Stimulated activated naive CD8-positive, alpha-beta T cell treated with anti-CD3 and anti-CD28 coated beads, Interleukin-15, Interleukin-2, amounts not matched to agents 100 ng/mL and 50 ng/mL, for 24 hours (primary cell): Measurements from ENCODE around the gene CAMTA1.

Source experiments
- H3K27ac Mint-ChIP-seq: one replicate; pipeline ENCODE4 v1.8.0; 2021; ENCODE audit warnings: mild to moderate bottlenecking, mixed read lengths
- H3K27me3 Mint-ChIP-seq: one replicate; pipeline ENCODE4 v1.8.0; 2021; ENCODE audit warnings: mixed read lengths
- H3K36me3 Mint-ChIP-seq: one replicate; pipeline ENCODE4 v1.8.0; 2021; ENCODE audit warnings: low read depth, mixed read lengths
- H3K4me1 Mint-ChIP-seq: one replicate; pipeline ENCODE4 v1.8.0; 2021; ENCODE audit warnings: low read depth, mixed read lengths
- H3K4me3 Mint-ChIP-seq: one replicate; pipeline ENCODE4 v1.8.0; 2021; ENCODE audit warnings: mild to moderate bottlenecking, mixed read lengths
- H3K9me3 Mint-ChIP-seq: one replicate; pipeline ENCODE4 v1.8.0; 2021; ENCODE audit warnings: mixed read lengths

CAMTA1 gene

DNA sequence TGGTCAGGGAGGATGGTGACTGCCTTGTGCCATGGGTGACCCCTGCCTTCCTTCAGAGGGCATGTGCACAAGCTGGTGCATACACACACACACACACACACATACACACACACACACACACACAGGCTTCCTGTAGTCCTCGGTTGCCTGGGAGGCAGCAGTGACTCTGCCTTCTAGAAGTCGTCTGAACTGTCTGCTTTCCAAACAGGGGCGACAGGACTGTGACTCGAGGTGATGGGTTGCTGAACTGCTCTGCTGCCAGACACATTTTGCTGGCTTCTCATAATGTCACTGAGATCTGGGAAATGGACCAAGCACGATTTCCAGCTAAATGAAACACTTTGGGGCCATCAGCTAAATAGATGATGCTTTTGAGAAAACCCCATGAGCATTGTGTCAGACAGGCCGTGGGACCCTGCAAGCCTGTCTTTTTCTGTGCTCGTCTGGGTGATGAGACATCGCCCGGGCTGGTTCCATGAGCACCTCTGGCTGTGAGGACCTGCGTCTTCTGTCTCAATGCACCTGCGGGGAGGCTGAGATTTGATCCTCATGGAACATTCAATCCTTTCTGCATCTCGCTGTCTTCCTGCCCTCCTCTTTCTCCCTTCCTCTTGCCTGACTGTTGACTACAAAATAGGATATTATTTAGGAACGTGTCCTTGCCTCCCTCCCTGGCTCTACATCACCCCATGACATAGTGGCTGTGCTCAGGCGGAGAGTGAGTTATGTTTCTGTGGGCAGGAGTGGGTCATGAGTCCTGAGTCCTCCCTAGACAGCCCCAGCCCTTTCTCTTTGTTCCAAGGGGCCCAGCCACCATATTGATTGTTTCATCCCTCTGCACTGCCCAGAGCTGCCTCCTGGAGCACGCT lies 436.8 kb downstream of the CAMTA1 start:
- no peak overlapping the region for H3K4me3 Mint-ChIP-seq
- H3K36me3 Mint-ChIP-seq: no peaks in the 10 kb centered on the region
- no peaks in the 10 kb centered on the region for H3K4me1 Mint-ChIP-seq
- H3K27ac Mint-ChIP-seq: no peak overlapping the region
- H3K9me3 Mint-ChIP-seq: no peaks in the 10 kb centered on the region
- H3K27me3 Mint-ChIP-seq: peaks cover 10% of the 10 kb centered on the region

DNA sequence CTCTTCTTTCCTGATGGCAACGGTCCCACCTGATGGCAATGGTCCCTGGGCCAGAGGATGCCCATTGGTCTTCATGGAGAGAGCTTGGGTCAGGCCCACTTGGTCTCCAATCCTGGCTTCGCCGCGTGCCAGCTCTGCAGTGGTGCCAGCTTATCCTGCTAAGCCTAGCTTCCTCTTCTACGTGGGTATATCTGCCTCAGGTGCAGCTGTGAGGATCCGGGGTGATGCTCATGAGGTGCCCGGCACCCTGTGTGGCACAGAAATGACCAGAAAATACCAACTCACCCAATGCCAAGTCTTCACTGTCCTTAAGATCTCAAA lies 437.4 kb downstream of the CAMTA1 start:
- Mint-ChIP-seq H3K4me3 (no peak overlapping the region), H3K4me1 (no peaks in the 10 kb centered on the region), H3K36me3 (no peaks in the 10 kb centered on the region), H3K9me3 (no peaks in the 10 kb centered on the region), H3K27ac (no peak overlapping the region), H3K27me3 (peaks cover 9% of the 10 kb centered on the region)

DNA sequence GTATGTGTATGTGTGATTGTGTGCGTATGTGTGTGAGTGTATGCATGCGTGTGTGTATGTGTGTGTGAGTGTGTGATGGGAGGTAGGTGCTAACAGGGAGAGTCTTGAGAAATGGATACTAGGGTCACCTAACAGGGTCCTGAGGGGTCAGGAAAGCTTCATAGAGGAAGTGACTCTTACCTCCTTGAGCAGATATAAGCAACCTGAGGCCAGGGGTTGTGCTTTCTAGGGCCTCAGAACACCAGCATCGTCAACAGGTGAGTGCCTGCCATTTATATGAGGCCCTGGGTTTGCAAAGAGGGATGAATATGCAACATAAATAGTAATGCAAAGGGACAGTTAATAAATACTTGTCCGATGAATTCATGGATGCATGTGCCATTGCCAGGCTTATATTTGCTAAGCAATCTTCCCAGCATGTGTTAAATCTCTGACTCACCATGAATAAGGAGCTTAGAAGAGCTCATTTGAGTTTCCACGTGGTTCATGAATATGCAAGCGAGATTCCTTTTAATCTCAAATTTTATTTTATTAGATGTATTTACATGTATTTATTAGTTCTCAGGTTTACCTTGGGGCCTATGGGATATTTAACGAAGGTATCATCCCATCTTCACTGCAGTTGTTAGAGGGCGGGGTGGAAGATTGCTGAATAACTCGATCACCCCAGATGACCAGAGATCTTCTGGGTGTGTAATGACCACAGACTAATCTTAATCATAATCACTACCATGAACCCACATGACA lies 438.3 kb downstream of the CAMTA1 start:
- no peak overlapping the region for H3K27ac Mint-ChIP-seq
- H3K27me3 Mint-ChIP-seq: peaks cover 4% of the 10 kb centered on the region
- no peak overlapping the region for H3K4me3 Mint-ChIP-seq

DNA sequence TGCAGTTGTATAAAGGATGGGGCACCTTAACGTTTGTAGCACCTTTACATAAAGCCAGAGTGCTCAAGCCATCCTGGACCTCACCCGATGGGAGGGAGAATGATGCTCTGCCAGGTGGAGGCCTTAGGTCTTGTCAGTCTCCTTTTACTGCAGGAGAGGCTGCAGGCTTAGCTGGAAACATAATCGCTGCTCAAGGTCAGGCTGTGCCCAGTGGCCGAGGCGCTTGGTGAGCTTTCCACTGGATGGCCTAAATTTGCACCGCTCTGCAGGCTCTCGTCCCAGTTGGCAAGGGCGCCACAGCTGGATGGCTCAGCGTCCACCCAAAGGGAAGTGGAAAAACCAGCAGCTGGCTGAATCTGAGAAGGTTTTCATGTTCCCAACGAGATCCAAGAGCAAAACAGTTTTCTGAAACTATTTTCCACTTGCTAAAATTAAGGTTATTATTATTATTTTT lies 438.9 kb downstream of the CAMTA1 start:
- H3K4me3 Mint-ChIP-seq: no peak overlapping the region
- no peaks in the 10 kb centered on the region for H3K27me3 Mint-ChIP-seq
- H3K27ac Mint-ChIP-seq: no peak overlapping the region
- no peaks in the 10 kb centered on the region for H3K36me3 Mint-ChIP-seq
- no peaks in the 10 kb centered on the region for H3K9me3 Mint-ChIP-seq
- H3K4me1 Mint-ChIP-seq: no peaks in the 10 kb centered on the region

More for the DNA sequence above, 438.3 kb downstream of the CAMTA1 start:
- no peaks in the 10 kb centered on the region for H3K36me3 Mint-ChIP-seq
- H3K9me3 Mint-ChIP-seq: no peaks in the 10 kb centered on the region
- no peaks in the 10 kb centered on the region for H3K4me1 Mint-ChIP-seq

DNA sequence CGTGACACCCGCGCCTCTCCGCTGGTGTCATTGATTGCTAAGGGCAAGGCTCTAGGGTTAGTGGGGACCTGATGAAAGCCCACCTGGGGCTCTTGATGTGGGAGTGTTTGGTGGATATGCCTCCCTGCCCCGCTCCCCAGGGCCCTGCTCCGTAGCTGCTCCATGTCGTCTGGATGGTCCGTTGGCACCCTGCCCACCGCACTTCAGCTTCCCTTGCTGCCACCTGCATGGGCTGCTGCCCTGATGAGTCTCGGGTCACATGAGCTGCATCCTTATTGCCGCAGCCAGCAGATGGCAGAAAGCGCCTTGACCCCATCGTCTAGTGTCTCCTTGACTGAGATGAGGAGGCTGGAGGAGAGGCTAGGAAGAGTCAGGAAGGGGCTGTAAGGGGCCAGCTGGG lies 439.4 kb downstream of the CAMTA1 start:
- H3K27ac Mint-ChIP-seq: no peak overlapping the region
- no peak overlapping the region for H3K4me3 Mint-ChIP-seq
- H3K4me1 Mint-ChIP-seq: no peaks in the 10 kb centered on the region
- no peaks in the 10 kb centered on the region for H3K36me3 Mint-ChIP-seq
- no peaks in the 10 kb centered on the region for H3K9me3 Mint-ChIP-seq
- H3K27me3 Mint-ChIP-seq: no peaks in the 10 kb centered on the region

DNA sequence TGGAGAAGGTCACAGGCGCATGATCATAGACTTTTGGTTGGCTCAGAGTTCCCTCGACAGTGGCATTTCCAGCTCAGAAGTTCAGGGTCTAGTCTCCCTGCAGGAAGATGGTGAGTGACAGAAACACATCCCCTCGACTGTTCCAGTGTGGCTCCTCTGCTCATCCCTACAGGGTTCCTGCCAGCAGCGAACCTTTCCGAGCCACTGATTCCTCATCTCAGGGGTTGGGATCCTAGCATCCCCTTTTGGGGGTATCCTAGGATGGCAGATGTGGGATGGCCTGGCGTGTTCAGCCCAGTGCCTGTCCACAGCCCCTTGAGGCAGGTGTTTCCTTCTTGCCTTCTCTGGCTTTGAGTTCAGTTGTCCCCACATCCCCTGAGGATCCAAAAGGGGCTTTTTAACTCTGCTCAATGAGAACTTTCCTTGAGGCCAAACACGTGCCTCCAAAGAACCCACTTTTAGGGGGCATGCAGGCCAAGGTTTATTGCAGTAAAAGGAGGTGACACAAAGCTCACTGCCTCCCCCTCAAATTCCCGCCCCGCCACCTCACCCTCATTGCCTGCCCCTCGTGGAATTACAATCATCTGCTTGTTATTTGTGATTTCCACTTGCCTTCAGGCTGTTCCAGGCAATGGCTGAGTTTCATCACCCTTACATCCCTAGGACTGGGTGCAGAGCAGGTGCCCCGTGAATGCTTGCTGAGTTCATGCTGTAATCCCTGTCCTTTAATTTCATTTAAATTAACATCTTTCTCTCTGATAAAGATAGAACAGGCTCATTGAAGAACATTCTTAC lies 440.7 kb downstream of the CAMTA1 start:
- Mint-ChIP-seq H3K27ac (no peak overlapping the region), H3K27me3 (no peaks in the 10 kb centered on the region), H3K36me3 (no peaks in the 10 kb centered on the region)

DNA sequence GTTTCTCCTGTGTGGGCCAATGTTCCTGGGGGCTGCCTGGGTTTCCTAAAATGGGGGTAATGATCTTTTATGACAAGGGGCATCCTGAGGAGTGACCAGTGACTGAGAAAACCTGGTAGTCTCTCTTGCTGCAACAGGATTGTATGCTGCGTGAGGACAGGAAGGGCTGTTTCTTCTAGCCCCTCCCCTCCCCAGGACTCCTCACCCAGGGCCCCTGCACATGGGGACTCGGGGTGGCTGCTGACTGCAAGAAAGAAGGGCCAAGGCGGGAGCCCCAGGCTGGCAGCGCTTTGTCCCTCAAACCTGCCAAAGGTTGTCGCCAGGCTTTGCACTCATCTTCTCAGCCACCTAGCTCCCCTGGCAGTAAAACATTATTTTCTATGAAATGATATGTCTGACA lies 442.4 kb downstream of the CAMTA1 start:
- no peak overlapping the region for H3K27ac Mint-ChIP-seq
- no peaks in the 10 kb centered on the region for H3K9me3 Mint-ChIP-seq
- H3K4me1 Mint-ChIP-seq: no peaks in the 10 kb centered on the region
- H3K27me3 Mint-ChIP-seq: no peaks in the 10 kb centered on the region
- no peak overlapping the region for H3K4me3 Mint-ChIP-seq
- no peaks in the 10 kb centered on the region for H3K36me3 Mint-ChIP-seq

More for the DNA sequence above, 440.7 kb downstream of the CAMTA1 start:
- H3K9me3 Mint-ChIP-seq: no peaks in the 10 kb centered on the region
- H3K4me3 Mint-ChIP-seq: no peak overlapping the region
- H3K4me1 Mint-ChIP-seq: no peaks in the 10 kb centered on the region

DNA sequence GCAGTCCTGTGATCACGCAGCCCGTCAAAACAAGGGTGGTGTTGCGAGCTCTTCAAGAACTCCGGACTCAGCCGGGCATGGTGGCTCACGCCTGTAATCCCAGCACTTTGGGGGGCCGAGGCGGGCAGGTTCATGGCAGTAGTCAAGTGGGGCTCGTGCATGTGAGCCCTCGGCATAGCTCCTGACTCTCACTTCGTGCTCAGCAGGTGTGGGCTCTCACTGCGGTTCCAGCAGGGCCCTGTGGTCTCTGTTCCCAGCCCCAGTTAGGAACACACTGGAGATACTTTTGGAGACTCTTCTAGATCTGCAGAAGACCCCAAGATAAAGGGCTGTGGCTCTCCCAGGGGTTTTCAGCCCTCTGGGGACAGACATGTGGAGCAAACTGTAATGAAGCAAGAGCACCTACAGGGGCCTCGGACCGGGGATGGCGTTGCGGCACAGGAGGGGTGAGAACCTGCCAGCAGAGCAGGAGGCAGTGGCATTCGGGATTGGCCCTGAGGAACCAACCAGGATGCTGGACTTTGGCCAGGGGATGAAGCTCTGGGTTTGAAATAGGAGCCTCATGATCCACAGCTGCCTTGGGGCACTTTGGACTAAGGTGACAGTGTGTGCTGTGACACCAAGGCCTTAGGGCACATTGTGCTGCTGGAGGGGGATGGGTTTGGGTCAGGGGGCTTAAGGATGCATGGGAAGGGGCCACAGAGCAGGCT lies 443.2 kb downstream of the CAMTA1 start:
- Mint-ChIP-seq H3K27me3 (no peaks in the 10 kb centered on the region), H3K27ac (no peak overlapping the region), H3K4me1 (no peaks in the 10 kb centered on the region), H3K36me3 (no peaks in the 10 kb centered on the region), H3K9me3 (no peaks in the 10 kb centered on the region), H3K4me3 (no peak overlapping the region)

DNA sequence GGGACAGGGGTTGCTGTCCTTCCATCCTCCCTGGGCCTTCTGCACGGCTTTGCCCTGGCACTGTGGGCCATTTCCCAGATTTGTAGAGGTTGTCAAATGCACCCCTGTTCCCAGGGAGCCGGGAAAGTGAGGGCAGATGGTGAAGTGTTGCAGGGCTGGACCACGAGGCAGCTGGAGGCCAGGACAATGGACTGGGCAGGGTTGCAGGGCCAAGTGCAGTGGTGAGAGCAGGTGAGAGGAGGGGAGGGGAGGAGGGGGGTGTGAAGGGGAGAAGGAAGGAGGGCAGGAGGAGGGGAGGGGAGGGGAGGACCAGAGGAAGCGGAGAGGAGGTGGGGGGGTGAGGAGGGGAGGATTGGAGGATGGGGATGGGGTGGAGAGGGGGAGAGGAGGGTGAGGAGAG lies 443.9 kb downstream of the CAMTA1 start:
- Mint-ChIP-seq H3K4me3 (no peak overlapping the region), H3K27ac (no peak overlapping the region), H3K4me1 (no peaks in the 10 kb centered on the region), H3K36me3 (no peaks in the 10 kb centered on the region), H3K27me3 (no peaks in the 10 kb centered on the region), H3K9me3 (no peaks in the 10 kb centered on the region)

DNA sequence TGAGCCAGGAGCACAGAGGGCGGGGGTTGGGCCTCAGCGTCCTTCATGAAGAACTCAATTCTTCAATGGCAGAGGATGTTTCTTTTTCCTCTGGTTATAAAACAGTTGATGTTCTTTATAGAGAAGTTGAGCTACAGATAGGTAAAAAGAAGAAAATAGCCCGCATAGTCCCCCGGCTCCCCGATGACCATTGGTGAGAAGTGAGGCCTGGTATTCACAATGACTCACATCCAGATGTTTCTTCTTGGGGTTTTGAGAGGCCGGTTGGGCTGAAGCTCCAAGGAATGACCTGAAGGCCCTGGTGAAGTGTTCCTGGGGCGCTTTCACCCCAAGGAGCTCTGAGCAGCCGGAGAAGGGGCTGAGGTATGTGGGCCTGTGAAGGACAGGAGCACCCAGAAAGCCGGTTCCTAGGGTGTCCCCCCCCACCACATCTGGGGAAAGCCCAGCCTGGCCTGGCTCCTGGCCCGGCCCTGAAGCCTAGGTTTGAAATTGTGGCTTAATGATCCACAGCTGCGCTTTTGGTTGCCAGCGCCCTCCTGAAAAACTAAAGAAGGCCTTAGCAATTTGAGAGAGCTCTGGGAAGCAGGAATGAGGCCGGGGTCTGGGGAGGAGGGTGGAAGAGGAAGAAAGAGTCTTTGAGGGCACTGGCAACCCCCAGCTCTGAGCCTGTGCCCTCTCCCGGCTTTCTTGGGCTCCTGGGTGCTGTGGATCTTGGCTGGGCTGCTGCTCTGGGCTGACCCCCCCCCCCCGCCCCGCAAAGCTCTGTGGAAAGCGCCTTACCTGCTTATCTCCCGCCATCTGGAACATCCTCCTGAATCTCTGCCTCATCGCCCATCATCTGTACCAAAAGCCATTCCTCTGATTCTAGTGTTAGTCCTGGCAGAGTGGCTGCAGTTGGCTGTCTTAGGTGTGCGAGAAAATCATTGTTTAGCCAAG lies 444.7 kb downstream of the CAMTA1 start:
- Mint-ChIP-seq H3K4me3 (no peak overlapping the region), H3K27me3 (no peaks in the 10 kb centered on the region), H3K9me3 (no peaks in the 10 kb centered on the region), H3K36me3 (no peaks in the 10 kb centered on the region), H3K27ac (no peak overlapping the region), H3K4me1 (no peaks in the 10 kb centered on the region)

DNA sequence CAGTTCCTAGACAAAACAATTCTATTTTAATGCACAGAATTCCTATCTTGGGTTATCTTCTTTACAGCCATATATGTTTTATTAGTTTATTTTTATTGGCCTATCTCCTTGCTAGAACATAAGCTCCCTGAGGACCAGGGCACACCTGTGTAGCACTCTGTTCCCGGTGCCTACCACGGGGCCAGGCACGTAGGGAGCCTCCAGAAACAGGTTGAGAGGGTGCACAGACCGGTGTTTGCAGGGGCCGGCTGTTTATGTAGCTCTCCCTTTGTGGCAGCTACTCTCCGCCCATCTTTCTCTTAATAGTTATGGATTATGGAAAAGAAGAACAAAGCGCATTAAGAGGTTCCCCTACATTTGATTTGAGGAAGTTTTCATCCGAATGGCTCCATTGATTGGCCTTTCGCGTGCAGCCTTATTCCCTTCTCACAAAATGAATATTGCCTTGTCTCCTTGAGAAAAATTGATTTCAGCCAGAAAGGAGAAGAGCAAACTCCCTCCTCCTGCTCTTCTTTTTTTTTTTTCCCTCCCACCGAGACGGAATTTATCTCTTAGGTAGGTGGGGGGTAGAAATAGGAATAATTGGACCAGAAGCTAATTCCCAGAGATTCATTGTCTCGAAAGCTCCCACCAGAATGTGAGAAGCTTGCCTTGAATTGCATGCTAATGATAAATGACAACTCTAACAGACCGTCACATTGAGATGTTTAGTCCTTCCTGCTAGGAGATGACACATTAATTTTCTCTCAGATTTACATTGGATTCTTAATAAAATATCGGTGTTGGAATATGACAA lies 447.4 kb downstream of the CAMTA1 start:
- Mint-ChIP-seq H3K4me3 (no peak overlapping the region), H3K4me1 (no peaks in the 10 kb centered on the region), H3K27me3 (peaks cover 19% of the 10 kb centered on the region), H3K27ac (no peak overlapping the region), H3K9me3 (no peaks in the 10 kb centered on the region), H3K36me3 (no peaks in the 10 kb centered on the region)

DNA sequence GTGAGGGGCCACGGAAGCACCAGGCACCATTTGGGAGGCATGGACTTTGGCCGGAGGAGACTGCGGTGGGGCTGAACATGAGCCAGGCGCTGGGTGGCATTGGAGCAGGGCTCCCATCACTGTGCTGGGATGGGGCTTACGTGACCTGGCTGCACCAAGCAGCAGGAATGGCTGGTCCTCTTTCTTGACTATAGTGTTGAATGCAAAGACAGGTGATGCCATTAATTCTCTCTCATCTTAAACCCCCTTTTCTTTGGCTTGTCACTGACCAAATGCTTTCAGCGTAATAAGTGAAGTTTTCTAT lies 447.9 kb downstream of the CAMTA1 start:
- Mint-ChIP-seq H3K36me3 (no peaks in the 10 kb centered on the region), H3K4me3 (no peak overlapping the region), H3K9me3 (no peaks in the 10 kb centered on the region), H3K27ac (no peak overlapping the region), H3K4me1 (no peaks in the 10 kb centered on the region), H3K27me3 (peaks cover 25% of the 10 kb centered on the region)

DNA sequence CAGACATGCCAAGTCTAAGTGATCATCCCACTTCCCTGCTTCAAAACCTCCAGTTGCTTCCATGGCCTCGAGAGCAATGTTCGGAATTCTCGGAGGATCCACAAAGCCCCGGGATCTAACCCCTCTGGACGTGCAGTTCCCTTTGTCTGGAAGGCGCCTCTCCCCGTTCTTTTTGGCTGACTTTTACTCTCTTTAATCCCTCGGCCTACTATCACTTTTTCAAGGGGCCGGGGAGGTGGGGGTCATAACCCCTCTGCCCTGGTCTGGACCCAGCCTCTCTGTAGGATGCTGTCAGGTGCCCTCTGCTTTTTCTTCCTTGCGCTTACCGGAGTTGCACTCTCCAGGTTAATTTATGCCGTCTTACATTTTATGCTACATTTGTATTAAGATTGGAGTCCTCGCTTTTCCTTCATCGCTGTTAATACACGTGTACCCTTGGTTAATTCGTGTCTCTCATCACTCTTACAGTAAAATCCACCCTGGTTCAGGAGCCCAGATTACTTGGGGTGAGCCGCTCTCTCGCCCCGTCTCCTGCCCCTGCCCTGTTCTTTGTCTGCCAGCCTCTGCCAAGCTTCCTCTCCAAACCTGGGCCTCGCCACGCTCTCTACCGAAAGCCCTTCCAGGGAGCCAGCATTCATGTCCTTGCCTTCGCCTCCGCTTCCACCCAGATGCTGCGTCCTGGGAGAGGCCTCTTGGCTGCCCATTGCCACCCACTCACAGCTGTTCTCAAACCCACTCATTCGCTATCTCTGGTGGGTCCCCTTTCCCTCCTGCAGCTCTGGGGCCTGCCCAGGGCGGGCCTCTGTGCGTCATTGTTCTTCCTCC lies 448.6 kb downstream of the CAMTA1 start:
- Mint-ChIP-seq H3K4me3 (no peak overlapping the region), H3K4me1 (no peaks in the 10 kb centered on the region), H3K27me3 (peaks cover 27% of the 10 kb centered on the region), H3K9me3 (no peaks in the 10 kb centered on the region), H3K36me3 (no peaks in the 10 kb centered on the region), H3K27ac (no peak overlapping the region)
